HepG2 (cell line): ENCODE results near the gene LRRC27.

ENCODE experiments used
- CTCF ChIP-seq: sonication (generic); formaldehyde crosslinking; IDR thresholded peaks from 2 replicates; pipeline ENCODE4 v1.5.0; 2020; ENCODE audit warnings: mild to moderate bottlenecking, missing genetic modification reagents, moderate library complexity
- DMAP1 ChIP-seq: IDR thresholded peaks from 2 replicates; pipeline ENCODE4 v1.6.1; 2016
- NFKB2 ChIP-seq: sonication (generic); formaldehyde crosslinking; IDR thresholded peaks from 2 replicates; pipeline ENCODE4 v1.4.0; 2020; ENCODE audit warnings: missing genetic modification reagents, borderline replicate concordance
- NFYB ChIP-seq: sonication (generic); formaldehyde crosslinking; IDR thresholded peaks from 2 replicates; pipeline ENCODE4 v1.4.0; 2020; ENCODE audit warnings: missing genetic modification reagents
- SIN3B ChIP-seq: fragments of 150-350 bp; IDR thresholded peaks from 2 replicates; pipeline ENCODE4 v1.6.1; 2014; ENCODE audit warnings: low read length
- TFAP4 ChIP-seq: sonication (generic); IDR thresholded peaks from 2 replicates; pipeline ENCODE4 v1.6.1; 2016; ENCODE audit warnings: low read depth, borderline replicate concordance
- ZNF775 ChIP-seq: sonication (generic); formaldehyde crosslinking; IDR thresholded peaks from 2 replicates; pipeline ENCODE4 v1.4.0; 2020; ENCODE audit warnings: missing genetic modification reagents, mild to moderate bottlenecking, moderate library complexity, borderline replicate concordance

- no peak for TF ChIP-seq NFYB (CRISPR knock-in tag)
- TF ChIP-seq TFAP4: no peak
- no peak for TF ChIP-seq NFKB2 (CRISPR knock-in tag)
- no peak for TF ChIP-seq ZNF775 (CRISPR knock-in tag)
- no peak for TF ChIP-seq SIN3B
- no peak for TF ChIP-seq CTCF (CRISPR knock-in tag)
- no peak for TF ChIP-seq DMAP1 (CRISPR knock-in tag)
Measured at GRCh38 chr10:132321726-132322125, 10.3 kb upstream of the LRRC27 start.
